GM12801 (cell line): ENCODE results near the gene ATF2.

ENCODE experiments used
- CTCF ChIP-seq: IDR thresholded peaks from one replicate; pipeline ENCODE4 v1.5.1; 2011; ENCODE audit warnings: control low read depth; ENCODE audit not compliant: insufficient read length; ENCODE audit errors: extremely low read depth

The ATF2 gene

GRCh38 chr2:175175320-175175719, 7.3 kb upstream of the ATF2 start:
- no peak for TF ChIP-seq CTCF

GRCh38 chr2:175170659-175171304, 2.8 kb upstream of the ATF2 start:
- no peak for TF ChIP-seq CTCF

GRCh38 chr2:175169191-175169590, 1.2 kb upstream of the ATF2 start:
- no peak for TF ChIP-seq CTCF

- TF ChIP-seq CTCF: no peak
Observed at GRCh38 chr2:175168564-175168945, 552 bp upstream of the ATF2 start.

GRCh38 chr2:175167076-175167791, 769 bp downstream of the ATF2 start:
- TF ChIP-seq CTCF: no peak

GRCh38 chr2:175166216-175166824, 1.7 kb downstream of the ATF2 start:
- no peak for TF ChIP-seq CTCF

- no peak for TF ChIP-seq CTCF
Observed at GRCh38 chr2:175164235-175164634, 3.8 kb downstream of the ATF2 start.
